HG02884 (cell line): ENCODE results near the gene NIPA2.

Source experiments
- ATAC-seq: cut with Tn5 transposase; IDR thresholded peaks from one replicate; pipeline ENCODE4 v1.9.1; 2021; ENCODE audit warnings: mild to moderate bottlenecking, moderate library complexity; ENCODE audit not compliant: unreplicated experiment

The NIPA2 gene

DNA sequence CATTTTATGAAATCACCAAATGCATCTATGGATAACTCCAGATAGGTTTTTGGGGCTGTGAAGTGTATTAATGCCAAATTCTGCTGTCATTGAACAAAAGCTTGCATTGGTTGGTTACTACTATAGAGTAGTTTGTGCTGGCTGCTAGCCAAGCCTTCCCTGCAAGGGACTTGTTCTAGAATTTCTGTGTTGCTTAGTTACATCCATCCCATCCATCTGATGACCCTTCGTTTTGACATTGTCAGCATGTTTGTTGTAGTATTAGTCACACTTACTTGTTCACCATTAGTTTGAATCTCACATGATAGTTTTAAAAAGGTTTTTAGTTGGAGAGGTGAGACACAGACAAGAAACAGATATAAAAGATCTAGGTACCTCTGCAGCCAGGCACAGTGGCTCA is 7.0 kb upstream of the NIPA2 start:
- ATAC-seq: no peak

DNA sequence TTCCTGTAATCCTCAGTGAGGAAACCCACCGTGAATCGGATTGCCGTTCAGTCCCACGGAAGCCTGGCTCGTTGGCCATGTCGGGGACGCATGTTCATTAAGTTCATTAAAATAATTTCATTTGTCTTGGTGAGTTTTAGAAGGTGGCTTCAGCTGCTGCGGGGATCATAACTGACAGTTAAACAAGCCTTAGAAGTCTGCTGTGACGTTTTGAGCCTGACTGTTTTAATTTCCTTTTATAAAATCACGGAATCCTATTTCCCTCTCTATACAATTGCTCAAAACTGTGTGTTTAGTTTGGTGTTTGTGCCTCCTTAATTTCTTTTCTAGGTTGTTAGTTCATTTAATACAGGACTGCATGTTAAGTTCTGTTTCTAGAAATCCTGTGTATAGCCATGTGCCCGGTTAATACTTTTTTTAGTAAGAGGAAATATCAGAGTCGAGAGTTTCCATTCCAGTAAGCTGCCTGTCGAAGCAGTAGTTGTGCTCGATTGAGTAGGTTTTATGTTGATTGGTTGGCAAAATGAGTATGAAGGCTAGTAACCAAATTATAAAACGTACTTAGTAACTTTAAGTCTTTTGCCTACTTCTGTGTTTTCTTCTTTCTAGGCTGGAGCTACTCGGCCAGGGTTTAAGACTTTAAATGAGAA is 705 bp downstream of the NIPA2 start:
- no peak for ATAC-seq

DNA sequence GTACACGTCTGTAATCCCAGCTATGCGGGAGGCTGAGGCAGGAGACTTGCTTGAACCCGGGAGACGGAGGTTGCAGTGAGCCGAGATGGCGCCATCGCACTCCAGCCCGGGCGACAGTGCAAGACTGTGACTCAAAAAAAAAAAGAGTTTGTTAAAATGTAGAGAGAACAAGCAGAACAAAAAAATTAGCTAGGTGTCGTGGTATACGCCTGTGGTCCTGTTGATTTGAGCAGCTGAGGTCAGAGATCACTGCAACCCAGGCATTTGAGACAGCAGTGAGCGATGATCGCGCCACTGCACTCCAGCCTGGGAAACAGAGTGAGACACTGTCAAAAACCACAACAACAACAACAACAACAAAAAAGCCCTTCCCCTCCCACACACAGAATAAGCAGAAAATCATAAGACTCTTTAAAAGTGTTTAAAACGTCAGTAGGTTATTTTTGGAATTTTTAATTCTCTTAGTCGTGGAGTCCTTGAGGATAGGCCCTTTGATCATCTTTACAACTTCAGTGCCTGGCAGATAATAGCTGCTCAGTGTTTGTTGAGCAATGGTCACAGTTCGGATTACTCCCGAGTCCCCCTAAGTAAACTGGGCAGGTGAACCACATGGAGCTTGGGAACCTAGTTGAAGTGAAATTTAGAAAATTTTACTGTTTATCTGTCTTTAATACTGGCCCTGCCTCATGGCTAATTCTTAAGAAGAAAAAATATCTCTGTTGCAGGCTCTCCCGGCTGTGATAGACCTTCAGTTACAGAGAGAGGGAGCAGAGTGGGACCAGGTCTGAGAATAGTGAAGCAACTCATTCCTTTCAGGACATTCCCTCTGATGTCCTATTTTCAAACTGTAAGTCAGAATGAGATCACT is 6.2 kb downstream of the NIPA2 start:
- ATAC-seq: no peak

DNA sequence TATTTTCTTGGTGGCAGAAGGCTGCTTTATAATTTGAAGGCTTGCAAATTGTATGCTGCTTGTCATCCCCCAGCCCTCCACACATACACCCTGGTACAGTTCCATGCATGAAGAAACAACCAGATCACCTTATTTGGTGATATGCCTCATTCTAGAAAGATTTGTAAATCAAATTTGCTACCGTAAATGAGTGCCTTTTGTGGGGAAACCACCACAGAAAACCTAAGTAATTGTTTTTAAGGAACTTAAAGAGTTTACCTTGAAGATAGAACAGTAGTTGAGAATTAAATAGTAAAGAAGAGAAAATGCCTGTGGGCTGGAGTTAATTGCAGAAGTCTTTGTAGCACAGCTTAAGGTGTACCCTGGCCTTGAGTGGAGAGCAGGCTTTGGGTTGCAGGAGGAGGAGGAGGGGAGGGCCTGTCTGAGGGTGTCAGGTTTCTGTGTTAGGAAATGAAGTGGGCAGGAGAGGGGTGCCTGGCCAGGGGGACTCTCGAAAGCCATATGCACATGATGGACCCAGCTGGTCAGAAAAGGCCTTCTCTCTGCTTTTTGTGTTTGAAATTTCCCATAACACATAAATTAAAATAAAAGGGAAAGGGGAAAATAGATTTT is 6.9 kb downstream of the NIPA2 start:
- no peak for ATAC-seq

DNA sequence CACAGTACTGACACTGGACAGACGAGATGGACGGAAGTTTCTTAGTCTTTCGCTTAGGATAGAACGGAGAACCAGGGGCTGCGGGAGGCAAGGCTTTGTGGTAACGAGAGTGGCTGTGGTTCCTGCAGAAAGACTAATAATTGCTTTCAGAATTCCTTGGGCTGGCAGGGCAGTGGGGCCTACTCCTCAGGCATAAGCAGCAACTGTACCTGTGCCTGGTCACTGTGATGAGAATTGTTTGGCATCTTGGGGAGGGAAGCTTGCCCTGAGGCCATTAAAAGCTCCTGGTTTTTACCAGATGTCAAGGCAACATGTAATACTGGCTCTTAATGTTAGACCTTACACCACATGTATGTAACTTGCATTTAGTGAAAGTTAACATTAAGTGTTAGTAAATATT is 7.6 kb downstream of the NIPA2 start:
- ATAC-seq: no peak

DNA sequence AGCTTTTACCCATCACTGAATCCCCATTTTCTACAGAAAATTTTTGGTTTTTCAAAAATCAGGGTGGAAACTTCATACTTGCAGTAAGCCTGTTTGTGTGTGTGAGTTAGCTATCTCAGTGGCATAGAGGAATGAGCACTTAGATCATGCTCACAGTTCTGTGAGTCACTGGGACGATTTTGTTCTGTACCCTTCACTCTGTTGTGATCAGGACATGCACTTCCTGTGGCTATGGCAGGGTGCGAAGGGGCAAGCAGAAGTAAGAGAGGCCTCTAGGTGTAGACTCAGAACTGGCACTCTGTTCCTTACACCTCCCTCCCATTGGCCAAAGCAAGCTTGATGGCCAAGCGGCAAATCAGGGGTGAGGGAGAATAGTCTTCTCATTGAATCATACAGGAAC is 11.6 kb downstream of the NIPA2 start:
- no peak for ATAC-seq

DNA sequence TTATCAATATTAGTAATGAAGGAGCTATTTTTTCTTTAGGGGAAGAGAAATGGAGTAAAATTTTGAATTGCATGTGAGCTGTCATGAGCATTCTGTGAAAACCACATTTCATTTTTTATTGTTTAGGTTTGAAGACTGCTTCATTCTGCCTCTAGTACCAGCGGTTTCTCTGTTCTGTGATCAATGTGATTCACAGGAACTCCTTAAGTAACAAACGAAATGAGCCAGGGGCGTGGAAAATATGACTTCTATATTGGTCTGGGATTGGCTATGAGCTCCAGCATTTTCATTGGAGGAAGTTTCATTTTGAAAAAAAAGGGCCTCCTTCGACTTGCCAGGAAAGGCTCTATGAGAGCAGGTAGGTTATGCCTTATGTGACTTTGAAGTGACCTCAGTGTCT is 13.0 kb downstream of the NIPA2 start:
- no peak for ATAC-seq

DNA sequence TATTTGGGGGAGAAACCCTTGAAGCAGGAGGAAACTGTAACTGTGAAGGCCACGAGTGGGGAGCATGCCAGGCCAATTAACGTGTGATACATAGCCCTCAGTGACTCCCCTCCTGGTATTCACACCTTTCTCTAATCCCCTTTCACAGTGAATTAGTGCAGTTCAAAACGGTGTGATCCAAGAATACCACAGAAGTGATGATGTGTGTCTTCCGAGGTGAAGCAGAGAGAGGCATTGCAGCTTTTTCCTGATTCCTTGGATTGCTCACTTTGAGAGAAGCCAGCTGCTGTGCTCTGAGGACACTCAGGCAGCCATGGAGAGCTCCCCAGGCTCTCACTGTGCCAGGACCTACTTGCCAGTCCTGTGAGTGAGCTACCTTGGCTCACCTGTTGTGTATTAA is 17.3 kb downstream of the NIPA2 start:
- ATAC-seq: no peak

DNA sequence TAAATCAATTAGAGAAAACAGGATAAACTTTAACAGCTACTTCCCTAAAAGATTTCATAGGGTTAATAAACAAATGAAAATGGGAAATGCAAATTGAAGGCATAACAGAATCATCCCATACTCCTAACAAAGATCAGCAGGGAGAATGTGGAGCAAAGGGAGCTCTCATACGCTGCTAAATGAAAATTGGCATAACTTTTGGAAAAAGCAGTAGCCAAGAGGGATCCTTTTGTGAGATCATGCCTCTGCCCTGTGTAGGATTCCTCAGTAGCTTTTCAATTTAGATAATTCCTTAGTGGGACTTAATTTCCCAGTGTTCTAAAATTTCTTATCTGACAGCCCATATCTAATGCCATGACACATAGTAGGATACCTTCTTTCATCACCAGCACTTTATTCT is 18.2 kb downstream of the NIPA2 start:
- no peak for ATAC-seq

DNA sequence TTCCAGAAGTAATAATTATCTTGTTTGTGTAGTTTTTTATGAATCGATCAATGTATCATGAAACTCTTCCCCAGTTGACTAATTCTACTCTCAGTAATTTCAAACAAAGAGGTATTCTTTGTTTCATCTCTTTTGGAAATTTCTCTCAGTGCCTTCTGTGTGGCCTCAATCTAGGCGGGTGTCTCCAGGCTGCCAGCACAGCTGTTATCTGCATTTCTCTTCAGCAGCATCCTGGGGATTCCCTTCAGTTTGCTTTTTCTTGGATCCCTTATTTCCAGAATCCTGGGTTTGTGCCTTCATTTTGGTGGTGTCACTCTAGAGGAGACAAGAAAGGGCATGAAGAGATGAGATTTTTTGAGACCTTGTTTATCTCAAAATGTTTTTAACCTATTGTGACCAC is 22.7 kb downstream of the NIPA2 start:
- ATAC-seq: no peak

DNA sequence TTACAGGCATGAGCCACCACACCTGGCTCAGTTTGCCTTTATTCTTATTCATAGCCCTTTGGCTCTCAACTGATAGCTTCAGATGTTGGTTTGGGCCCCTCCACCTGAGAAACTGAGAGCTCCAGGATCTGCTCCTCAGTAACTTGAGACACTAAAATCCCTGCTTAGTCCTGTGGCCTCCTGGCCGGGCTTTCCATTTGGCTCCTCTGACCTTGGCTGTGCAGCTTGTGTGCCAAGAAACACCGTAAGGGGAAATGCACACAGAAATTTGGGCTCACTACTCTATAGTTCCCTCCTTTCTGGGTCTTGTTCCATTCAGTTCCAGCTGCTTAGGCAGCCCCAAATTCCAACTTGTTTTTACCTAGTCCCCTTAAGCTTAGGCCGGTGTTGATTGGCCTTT is 24.9 kb downstream of the NIPA2 start:
- ATAC-seq: no peak

DNA sequence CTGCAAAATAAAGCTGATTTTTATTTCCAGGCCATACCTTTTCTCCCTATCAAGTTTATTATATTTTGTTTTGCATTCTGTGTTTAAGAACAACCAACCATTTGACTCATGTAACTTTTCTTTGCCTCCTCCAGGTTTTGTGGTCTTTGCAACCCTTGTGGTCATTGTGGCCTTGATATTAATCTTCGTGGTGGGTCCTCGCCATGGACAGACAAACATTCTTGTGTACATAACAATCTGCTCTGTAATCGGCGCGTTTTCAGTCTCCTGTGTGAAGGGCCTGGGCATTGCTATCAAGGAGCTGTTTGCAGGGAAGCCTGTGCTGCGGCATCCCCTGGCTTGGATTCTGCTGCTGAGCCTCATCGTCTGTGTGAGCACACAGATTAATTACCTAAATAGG is 27.6 kb downstream of the NIPA2 start:
- ATAC-seq: no peak

DNA sequence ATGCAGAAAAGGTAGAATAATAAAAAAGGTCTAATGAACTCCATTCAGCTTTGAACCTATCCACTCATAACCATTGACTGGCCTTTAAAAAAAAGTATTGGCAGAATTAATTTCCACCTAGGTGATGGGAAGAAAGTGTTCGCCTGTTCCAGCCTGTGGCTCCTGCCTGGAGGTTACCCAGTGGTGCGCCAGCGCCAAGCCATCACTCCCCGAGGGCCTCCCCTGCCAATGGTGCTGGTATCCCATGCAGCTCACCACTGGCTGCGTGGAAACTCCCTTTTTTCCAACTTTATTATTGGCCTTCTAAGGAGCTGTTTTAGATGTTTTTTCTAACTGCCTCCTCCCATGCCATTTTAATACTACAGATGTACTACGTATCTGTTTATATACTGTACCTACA is 29.4 kb downstream of the NIPA2 start:
- ATAC-seq: no peak

DNA sequence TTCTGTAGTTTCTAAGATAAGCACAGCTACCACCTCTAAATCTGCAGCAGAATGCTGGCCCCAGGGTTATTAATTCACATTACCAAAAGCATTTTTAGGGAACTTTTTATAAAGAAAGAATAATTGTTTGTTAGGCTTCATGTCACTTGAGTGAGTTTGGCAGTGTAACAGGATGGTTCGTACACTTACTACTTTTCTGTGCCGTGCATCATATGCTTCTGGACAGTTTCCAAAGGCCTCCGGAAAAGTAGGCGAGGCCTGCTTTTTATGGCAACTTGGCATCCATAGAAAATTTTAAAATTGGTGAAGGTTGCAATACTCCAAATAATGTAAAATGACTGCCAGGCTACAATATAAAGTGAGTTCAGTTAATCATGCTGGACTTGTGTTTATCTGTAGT is 30.0 kb downstream of the NIPA2 start:
- no peak for ATAC-seq

DNA sequence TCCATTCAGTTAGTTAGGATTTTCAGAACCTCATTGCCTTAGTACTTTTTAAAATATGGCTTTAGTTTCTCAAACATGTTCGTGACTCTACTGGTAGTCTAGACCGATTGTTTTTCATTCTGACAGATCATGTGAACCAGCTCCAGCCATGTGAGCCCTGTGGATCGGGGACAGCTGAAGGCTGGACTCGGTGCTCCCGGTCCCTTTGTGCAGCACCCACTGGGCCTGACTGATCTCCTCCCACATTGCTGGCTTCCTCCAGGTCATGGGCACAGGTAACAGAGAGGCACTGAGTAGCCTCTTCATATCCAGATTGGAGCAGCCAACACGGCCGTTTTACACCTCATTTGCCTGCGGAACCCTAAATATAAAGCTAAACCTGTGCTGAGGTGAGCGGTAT is 30.5 kb downstream of the NIPA2 start:
- no peak for ATAC-seq

DNA sequence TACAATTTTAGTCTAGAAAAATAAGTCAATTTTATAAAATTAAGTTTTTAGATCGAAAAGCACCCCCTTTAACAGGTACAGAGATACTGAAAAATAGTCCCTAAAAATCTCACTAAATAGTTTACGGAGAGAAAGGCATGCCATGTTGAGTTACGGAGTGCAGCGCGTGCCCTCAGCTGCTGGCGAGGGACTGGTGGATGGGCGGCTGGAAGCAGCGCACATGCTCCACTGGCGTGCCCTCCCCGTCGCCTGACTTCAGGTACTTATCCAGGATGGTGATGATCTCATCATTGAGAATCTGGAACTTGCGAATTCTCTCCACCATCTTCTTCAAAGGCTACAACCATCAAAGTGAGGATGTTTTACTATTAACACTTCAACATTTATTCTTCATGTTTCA is 31.4 kb downstream of the NIPA2 start:
- no peak for ATAC-seq

DNA sequence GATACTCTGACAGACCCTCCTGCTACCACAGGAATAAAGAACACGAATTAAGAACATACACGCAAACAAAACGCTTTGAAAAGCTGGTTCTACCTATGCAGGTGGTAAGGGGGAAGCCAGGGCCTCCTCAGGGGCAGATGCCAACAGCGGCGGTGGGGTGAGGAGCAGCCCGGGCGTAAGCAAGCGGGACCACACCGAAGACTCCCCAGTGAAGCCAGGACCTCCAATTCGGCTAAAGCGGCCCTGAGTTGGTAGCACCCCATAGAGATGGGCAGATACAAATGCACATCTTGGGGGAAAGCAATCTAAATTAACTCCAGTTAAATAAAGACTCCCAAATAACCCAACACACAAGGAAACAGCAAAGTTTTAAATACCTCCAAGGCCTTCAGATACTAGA is 32.4 kb downstream of the NIPA2 start:
- no peak for ATAC-seq

DNA sequence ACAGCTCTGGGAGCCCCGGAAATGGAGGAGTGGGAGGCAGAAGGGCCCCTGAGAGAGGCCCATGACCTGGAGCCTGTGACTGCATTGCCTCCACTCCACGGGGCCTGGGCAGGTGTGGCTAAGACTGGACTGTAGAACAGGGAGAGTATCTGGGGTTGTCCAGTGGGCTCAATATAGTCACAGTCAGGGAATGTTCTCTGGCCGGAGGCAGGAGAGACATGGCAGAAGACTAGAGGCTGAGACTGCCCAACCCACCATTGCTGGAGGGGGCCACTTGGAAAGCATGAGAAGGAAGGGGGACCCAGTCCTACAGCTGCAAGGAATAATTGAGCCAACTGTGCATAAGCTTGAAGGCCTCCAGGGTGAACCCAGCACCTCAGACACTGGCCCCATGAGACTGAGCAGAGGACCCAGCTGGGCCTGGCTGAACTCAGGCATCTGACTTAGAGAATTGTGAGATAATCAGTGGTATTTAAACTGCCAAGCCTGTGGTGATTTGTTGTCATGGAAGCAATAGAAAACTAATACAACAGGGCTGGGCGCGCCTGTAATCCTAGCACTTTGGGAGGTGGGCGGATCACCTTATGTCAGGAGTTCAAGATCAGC is 33.1 kb downstream of the NIPA2 start:
- no peak for ATAC-seq

DNA sequence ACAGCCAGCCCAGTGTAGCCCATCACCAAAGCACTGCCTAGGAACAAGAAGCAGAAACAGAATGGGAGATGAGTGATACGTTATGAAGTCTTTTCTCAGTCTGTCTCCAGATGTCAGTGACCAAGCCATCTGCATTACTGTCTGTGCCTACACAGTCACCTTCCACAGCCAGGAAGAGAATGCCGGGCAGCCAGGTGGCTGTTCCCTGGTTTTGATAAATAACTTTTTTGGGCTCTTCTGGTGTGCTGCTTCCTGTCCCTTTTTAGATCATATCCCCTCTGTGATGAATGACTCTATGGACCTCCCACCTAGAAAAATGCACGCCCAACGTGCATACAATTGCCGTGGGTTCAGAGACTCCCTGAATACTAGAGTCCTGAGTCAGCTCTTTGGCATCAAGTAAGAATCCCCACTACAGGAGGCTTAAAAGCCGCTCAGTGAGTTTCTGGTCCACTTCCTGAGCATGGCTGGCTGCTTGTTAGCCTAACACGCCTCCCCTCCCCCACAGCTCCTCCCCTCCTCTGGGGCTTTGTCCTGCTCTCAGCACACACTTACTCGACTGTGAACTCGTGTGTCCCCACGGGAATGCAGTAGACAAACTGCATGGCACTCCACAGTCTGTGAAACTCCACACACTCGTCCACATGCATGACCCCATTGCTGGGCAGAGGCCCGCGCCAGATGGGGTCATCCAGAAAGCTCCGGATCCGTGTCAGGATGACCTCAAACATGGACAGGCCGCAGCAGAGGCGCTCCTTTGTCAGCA is 34.7 kb downstream of the NIPA2 start:
- no peak for ATAC-seq

DNA sequence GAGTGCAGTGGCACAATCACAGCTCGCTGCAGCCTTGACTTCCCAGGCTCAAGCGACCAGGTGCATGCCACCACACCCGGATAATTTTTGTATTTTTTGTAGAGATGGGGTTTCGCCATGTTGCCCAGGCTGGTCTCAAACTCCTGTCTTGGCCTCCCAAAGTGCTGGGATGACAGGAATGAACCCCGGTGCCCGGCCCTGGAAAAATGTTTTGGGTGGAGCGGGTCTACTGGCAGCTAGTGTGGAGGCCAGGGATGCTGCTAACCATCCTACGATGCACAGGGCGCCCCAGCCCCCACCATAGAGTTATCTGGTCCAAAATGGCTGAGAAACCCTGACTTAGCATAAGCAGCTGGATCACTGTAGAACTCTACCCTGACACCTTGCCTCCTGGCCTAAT is 35.4 kb downstream of the NIPA2 start:
- no peak for ATAC-seq

DNA sequence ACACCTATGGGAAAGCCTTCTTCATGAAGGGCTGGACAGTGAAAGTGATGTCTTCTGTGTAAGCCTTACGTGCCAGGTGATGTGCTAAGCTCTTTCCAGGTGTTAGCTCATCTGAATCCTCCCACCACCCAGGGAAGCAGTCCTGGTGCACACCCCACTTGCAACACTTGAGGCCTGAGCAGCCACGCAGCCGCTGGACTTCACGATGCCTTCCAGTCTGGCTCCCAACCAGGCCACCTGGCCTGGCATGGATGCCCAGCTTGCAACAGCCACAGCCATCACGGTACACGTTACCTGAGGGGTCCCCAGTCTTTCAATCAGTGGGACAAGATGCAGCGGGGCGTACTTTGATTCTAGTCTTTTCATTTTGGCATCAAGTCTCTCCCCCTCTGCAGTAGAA is 35.8 kb downstream of the NIPA2 start:
- no peak for ATAC-seq
